ENCODE data around the gene ISL1. TPM values are rescaled to one million over a fixed set of nuclear protein-coding genes. Genes with fewer than 3 reads are reported as not detected.

Gene ISL1
- total RNA-seq, 1 donor = not detected

DNA sequence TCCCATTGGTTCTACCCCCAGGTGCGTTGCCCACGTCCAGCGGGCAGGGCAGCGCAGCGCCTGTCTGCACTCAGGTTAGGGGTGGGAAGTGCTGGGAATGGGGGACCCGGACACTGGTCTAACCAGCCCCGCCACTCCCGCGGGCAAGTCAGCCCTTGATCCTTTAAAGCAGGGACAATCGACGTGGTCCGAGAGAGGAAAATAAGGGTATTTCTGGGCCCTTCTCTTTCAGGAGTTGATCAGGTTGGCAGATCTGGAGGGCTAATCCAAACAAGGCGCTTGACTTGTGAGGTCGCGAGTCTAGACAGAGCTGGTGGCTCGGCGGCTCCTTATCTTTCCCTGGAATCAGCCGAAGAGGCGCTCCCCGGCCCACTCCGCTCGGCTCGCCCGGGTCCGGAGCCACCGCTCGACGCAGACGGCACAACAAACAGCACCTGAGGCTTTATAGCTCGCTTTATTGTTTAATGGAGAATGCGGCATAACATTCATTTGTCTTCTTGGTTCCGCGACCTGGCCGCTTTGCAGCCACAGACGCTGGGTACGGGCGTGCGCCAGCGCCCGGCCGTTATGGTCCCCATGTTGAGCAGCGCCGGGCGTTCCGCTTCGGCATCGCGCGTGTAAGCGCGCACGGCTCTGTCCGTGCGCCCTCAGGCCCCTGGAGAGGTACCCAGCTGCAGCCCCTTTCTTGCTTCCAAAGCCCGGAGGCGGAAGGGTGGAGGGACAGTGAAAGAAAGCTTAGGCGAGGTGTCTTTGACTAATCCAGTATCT, 15.8 kb downstream of the ISL1 start:
- H3K4me3 ChIP-seq (ENCODE audit: low read depth, low read length) = no peak overlapping the region
- TF ChIP-seq, protein P1, sequence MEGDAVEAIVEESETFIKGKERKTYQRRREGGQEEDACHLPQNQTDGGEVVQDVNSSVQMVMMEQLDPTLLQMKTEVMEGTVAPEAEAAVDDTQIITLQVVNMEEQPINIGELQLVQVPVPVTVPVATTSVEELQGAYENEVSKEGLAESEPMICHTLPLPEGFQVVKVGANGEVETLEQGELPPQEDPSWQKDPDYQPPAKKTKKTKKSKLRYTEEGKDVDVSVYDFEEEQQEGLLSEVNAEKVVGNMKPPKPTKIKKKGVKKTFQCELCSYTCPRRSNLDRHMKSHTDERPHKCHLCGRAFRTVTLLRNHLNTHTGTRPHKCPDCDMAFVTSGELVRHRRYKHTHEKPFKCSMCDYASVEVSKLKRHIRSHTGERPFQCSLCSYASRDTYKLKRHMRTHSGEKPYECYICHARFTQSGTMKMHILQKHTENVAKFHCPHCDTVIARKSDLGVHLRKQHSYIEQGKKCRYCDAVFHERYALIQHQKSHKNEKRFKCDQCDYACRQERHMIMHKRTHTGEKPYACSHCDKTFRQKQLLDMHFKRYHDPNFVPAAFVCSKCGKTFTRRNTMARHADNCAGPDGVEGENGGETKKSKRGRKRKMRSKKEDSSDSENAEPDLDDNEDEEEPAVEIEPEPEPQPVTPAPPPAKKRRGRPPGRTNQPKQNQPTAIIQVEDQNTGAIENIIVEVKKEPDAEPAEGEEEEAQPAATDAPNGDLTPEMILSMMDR (IDR thresholded peaks at IDR 0.05; ENCODE audit: insufficient read depth, low read depth, low read length) = no peak
- DNase-seq (ENCODE audit: low read depth) = no peak

DNA sequence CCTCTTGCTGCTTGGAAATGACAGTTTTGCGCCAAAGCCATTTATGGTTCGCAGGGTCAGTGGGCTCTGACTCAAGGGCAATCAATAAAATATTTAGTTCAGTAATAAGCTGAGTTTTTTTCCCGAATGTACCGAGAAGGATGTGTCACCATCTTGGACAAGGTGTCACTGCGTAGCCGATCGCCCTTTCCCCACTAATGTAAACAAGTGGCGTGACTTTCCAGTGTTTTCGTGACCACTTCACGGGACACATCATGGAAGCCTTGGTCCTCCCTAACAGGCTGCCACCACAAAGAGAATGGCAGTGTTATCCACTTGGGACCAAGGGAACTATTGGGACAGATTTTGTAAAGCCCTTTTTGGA, 16.4 kb downstream of the ISL1 start:
- TF ChIP-seq, protein P1 (IDR thresholded peaks at IDR 0.05; ENCODE audit: insufficient read depth, low read depth, low read length) = no peak

DNA sequence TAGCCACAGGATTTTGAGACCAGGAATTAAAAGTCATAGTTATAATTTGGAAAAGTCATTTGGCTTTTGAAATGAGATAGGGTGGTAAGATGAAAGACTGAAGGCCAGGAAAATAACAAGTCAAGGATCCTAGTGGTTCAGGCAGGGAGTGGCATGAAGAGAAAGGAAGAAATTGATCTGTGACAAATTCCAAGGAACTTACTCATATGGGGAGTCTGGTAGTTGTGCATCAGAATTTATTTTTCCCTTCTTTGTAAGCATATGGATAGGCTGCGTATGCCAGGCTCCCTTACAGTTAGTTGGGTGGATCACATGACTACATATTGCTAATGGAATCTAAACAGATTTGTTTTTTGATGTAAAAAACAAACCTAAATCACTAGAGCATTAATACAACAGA, 21.0 kb downstream of the ISL1 start:
- H3K4me3 ChIP-seq (ENCODE audit: low read depth, low read length) = no peak overlapping the region
- TF ChIP-seq, protein P1 (IDR thresholded peaks at IDR 0.05; ENCODE audit: insufficient read depth, low read depth, low read length) = no peak
- no peak for DNase-seq (ENCODE audit: low read depth)

More for the DNA sequence above, 16.4 kb downstream of the ISL1 start:
- DNase-seq (ENCODE audit: low read depth) = no peak
- H3K4me3 ChIP-seq (ENCODE audit: low read depth, low read length) = no peak overlapping the region

DNA sequence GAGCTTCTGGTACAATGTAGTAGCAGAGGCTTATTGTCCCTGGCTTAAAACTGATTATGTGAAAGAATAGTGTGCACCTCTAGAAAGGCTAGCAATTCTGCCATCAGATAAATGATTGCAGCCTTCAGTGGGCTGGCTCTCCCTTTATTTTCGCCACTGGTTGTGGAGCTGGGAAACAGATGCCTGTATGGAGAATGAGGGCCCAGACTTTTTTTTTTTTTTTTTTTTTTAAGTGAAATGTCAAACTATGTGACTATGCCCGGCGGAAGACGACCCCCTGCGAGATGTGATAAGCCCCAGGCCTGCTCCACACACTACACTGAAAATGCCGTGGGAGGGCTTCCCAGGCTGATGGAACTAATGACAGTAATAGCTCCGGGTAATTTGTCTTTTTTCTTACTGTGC, 28.7 kb downstream of the ISL1 start:
- no peak for DNase-seq (ENCODE audit: low read depth)
- TF ChIP-seq, protein P1 (IDR thresholded peaks at IDR 0.05; ENCODE audit: insufficient read depth, low read depth, low read length) = no peak
- H3K4me3 ChIP-seq (ENCODE audit: low read depth, low read length) = no peak overlapping the region

DNA sequence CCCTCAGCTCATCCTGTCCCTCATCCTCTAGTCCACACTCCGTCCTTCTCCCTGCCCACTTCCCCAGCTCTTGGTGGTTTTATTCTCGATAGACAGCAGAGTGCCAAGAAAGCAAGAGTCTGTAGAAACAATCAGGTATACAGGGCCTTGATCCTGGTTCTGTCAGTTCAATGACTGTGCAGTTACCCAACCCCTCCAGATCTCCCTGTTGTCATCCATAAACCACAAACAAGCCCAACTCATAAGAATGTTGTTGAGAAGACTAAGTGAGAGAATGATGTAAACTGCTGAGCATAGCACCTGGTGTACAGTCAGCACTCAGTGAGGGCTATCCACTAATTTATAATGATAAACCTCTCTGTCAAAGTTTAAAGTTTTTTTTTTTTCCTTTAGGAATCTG, 31.3 kb downstream of the ISL1 start:
- no peak overlapping the region for H3K4me3 ChIP-seq (ENCODE audit: low read depth, low read length)
- no peak for DNase-seq (ENCODE audit: low read depth)
- TF ChIP-seq, protein P1 (IDR thresholded peaks at IDR 0.05; ENCODE audit: insufficient read depth, low read depth, low read length) = no peak

DNA sequence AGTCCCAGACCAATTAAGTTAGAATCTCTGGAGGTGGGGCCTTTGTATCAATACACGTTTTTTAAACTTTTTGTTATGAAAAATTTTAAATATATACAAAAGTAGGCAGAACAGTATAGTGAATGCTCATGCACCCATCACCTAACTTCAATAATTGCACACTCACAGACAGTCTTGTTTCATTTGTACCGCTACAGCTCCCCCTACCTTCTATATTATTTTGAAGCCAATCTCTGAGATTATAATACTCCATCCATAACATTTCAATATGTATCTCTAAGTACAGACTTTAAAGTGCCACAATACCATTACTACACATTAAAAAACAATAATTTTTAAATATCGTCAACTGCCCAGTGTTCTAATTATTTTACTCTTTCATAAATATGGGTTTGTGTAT, 32.9 kb downstream of the ISL1 start:
- no peak overlapping the region for H3K4me3 ChIP-seq (ENCODE audit: low read depth, low read length)
- DNase-seq (ENCODE audit: low read depth) = no peak
- TF ChIP-seq, protein P1 (IDR thresholded peaks at IDR 0.05; ENCODE audit: insufficient read depth, low read depth, low read length) = no peak

All from fibroblast of villous mesenchyme (primary cell).